Chondrocyte (in vitro differentiated cells): ENCODE results near the gene DUSP11. TPM values are rescaled to one million over a fixed set of nuclear protein-coding genes. Genes with fewer than 3 reads are reported as not detected.
"Not testable (repeated sequence)": the region's sequence is repeated elsewhere in the genome, so short reads cannot be mapped to it uniquely, and the experiment has no call there.

Experiments used
- DNase-seq: peaks from one replicate; pipeline ENCODE4 v3.0.0; 2021; ENCODE audit warnings: mixed read lengths, low spot score
- H3K27ac Mint-ChIP-seq: one replicate; pipeline ENCODE4 v1.8.0; 2021; ENCODE audit warnings: mild to moderate bottlenecking, moderate library complexity, mixed read lengths; ENCODE audit not compliant: unreplicated experiment
- H3K27me3 Mint-ChIP-seq: 2 replicates; pipeline ENCODE4 v1.8.0; 2021; ENCODE audit warnings: low read depth, mixed read lengths
- H3K36me3 Mint-ChIP-seq: 2 replicates; pipeline ENCODE4 v1.8.0; 2021; ENCODE audit warnings: low read depth, mixed read lengths
- H3K4me1 Mint-ChIP-seq: 2 replicates; pipeline ENCODE4 v1.8.0; 2021; ENCODE audit warnings: low read depth, mild to moderate bottlenecking, mixed read lengths
- H3K4me3 Mint-ChIP-seq: one replicate; pipeline ENCODE4 v1.8.0; 2021; ENCODE audit warnings: mild to moderate bottlenecking, moderate library complexity, mixed read lengths; ENCODE audit not compliant: unreplicated experiment
- H3K9me3 Mint-ChIP-seq: 2 replicates; pipeline ENCODE4 v1.8.0; 2021; ENCODE audit warnings: low read depth, mixed read lengths
- total RNA-seq: library from RNA; stranded (reverse); gene quantifications from 3 replicates; pipeline ENCODE4 v1.2.1, GENCODE V29; 2021
- TF ChIP-seq, protein P1 (sequence below): fragments of 200-600 bp; sonication (generic); IDR thresholded peaks from 2 replicates; pipeline ENCODE4 v1.5.0; 2021; ENCODE audit warnings: antibody characterized with exemption, mild to moderate bottlenecking, moderate library complexity

The DUSP11 gene
- total RNA-seq, 1 donor from 2014 or later = 22.9 TPM

DNA sequence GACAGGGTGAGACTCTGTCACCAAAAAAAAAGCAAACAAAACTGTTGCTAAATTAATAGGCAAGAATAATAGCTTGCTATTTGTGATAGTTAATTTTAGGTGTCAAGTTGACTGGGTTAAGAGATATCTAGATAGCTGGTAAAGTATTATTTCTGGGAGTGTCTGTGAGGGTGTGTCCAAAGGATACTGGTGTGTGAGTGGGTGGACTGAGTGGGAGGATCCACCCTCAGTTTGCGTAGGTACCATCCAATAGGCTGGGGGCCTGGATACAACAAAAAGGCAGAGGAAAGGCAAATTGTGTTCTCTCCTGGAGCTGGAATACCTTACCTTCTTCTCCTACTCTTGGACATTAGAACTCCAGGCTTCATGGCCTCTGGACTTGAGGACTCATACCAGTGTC, 15.0 kb downstream of the DUSP11 start:
- peaks cover 15% of the 10 kb centered on the region for H3K4me1 Mint-ChIP-seq
- peaks cover 54% of the 10 kb centered on the region for H3K36me3 Mint-ChIP-seq
- H3K4me3 Mint-ChIP-seq = no peak overlapping the region
- H3K27ac Mint-ChIP-seq = no peak overlapping the region
- no peak for DNase-seq
- TF ChIP-seq, protein P1, sequence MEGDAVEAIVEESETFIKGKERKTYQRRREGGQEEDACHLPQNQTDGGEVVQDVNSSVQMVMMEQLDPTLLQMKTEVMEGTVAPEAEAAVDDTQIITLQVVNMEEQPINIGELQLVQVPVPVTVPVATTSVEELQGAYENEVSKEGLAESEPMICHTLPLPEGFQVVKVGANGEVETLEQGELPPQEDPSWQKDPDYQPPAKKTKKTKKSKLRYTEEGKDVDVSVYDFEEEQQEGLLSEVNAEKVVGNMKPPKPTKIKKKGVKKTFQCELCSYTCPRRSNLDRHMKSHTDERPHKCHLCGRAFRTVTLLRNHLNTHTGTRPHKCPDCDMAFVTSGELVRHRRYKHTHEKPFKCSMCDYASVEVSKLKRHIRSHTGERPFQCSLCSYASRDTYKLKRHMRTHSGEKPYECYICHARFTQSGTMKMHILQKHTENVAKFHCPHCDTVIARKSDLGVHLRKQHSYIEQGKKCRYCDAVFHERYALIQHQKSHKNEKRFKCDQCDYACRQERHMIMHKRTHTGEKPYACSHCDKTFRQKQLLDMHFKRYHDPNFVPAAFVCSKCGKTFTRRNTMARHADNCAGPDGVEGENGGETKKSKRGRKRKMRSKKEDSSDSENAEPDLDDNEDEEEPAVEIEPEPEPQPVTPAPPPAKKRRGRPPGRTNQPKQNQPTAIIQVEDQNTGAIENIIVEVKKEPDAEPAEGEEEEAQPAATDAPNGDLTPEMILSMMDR = no peak
- no peaks in the 10 kb centered on the region for H3K27me3 Mint-ChIP-seq
- H3K9me3 Mint-ChIP-seq = no peaks in the 10 kb centered on the region

DNA sequence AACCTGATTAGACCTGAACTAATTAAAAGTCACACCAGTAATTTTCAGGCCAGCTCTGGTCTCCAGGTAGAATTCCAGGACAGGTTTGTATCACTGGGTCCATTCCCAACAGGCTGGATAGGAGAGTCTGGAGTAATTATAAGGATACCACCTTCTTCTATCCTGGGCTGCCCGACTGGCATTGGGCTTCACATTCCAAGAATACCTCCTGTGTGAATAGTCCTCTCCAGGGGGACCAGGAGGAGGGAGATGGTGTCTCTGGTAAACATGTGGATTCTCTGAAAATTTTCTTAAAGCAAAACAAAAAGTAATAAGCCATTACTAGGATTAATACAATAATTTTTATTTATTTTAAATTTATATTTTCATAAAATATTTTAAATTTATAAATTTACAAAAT, 17.3 kb downstream of the DUSP11 start:
- no peak for DNase-seq
- Mint-ChIP-seq H3K36me3 (peaks cover 46% of the 10 kb centered on the region), H3K27me3 (no peaks in the 10 kb centered on the region), H3K27ac (no peak overlapping the region), H3K4me1 (peaks cover 20% of the 10 kb centered on the region), H3K9me3 (no peaks in the 10 kb centered on the region), H3K4me3 (no peak overlapping the region)
- TF ChIP-seq, protein P1 = no peak

DNA sequence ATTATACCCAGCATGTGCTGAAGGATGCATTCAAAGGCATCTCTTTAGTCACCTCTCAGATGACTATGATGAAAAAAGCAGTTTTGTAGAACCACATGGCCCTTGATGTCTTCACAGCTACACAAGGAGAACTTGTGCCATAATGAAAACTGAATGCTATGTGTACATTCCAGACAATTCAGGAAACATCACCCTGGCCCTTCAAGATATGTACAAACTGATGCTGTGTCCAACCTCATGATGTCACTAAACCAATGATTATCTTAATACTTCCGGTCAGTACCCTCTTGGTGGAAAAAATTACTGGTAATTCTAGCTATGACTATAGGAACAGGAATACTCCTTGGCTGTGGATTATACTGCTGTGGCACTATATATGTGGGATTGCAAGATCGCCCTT, 20.0 kb downstream of the DUSP11 start:
- H3K36me3 Mint-ChIP-seq = peaks cover 27% of the 10 kb centered on the region
- DNase-seq = no peak
- TF ChIP-seq, protein P1 = no peak
- no peaks in the 10 kb centered on the region for H3K9me3 Mint-ChIP-seq
- no peaks in the 10 kb centered on the region for H3K27me3 Mint-ChIP-seq
- H3K4me3 Mint-ChIP-seq = no peak overlapping the region
- H3K4me1 Mint-ChIP-seq = peaks cover 18% of the 10 kb centered on the region
- H3K27ac Mint-ChIP-seq = no peak overlapping the region

DNA sequence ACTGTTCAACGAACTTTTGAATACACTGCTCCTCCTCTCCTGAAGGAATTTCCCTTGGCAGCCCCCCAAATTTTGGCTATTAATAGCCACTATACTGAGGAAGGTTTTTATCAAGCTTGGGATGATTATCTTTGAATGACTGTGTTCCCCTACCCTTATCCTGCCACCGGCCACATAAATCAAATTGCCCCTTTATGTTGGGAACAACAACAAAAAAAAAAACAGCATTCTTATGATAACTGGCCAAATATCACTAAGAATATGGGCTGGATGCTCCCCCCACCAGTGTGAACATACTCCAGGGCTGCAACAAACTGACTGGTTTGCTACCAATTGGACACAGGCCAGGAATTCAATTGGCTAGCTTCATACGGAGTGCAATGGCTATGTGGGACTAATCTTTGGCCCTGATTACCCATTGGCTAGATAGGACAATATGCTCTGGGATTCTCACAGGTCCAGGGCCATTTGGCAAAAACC, 20.6 kb downstream of the DUSP11 start:
- no peak overlapping the region for H3K27ac Mint-ChIP-seq
- no peak for DNase-seq

DNA sequence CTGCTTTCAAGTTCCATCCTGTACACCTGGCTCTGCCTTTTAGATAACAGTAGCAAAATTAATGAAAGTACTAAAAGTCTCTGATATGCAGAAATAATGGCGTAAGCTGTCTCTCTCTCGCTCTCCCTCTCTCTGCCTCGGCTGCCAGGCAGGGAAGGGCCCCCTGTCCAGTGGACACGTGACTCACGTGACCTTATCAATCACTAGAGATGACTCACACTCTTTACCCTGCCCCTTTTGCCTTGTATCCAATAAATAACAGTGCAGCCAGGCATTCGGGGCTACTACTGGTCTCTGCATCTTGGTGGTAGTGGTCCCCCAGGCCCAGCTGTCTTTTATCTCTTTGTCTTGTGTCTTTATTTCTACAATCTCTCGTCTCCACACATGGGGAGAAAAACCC, 25.6 kb downstream of the DUSP11 start:
- not testable (repeated sequence) for H3K4me3 Mint-ChIP-seq, H3K9me3 Mint-ChIP-seq, H3K27me3 Mint-ChIP-seq, DNase-seq, H3K27ac Mint-ChIP-seq, H3K4me1 Mint-ChIP-seq
- peaks cover 14% of the 10 kb centered on the region for H3K36me3 Mint-ChIP-seq

More for the DNA sequence above, 20.6 kb downstream of the DUSP11 start:
- Mint-ChIP-seq H3K9me3 (peaks cover 2% of the 10 kb centered on the region), H3K4me3 (no peak overlapping the region), H3K36me3 (peaks cover 28% of the 10 kb centered on the region), H3K27me3 (no peaks in the 10 kb centered on the region), H3K4me1 (peaks cover 18% of the 10 kb centered on the region)
- TF ChIP-seq, protein P1 = no peak

DNA sequence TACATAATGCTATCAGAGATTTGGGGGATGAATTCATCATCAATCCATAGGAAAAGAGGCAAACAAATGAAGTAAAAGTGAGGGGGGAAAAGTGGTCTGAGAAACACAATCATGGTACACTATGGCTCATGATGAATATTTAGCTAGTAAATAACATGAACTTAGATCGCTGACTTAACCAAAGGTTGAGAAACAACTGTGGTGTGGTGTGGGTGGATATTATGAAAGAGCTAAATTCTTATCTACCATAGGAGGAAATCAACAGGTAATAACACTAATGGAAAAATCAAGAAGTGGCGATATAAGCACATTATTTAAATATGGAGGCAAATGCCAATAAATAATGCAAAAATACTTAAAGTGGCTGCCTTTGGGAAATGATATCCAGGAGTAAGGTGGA, 30.6 kb downstream of the DUSP11 start:
- TF ChIP-seq, protein P1 = no peak
- H3K27me3 Mint-ChIP-seq = no peaks in the 10 kb centered on the region
- DNase-seq = no peak

More for the DNA sequence above, 30.6 kb downstream of the DUSP11 start:
- peaks cover 19% of the 10 kb centered on the region for H3K36me3 Mint-ChIP-seq
- peaks cover 4% of the 10 kb centered on the region for H3K9me3 Mint-ChIP-seq
- H3K4me1 Mint-ChIP-seq = no peaks in the 10 kb centered on the region
- no peak overlapping the region for H3K4me3 Mint-ChIP-seq
- H3K27ac Mint-ChIP-seq = no peak overlapping the region
